Eye (tissue), 1 donor: ENCODE measurements around the gene LHFPL6.

Source experiments
- DNase-seq: peaks from one replicate; pipeline ENCODE4 v3.0.0-alpha.2; 2015

LHFPL6 gene

DNA sequence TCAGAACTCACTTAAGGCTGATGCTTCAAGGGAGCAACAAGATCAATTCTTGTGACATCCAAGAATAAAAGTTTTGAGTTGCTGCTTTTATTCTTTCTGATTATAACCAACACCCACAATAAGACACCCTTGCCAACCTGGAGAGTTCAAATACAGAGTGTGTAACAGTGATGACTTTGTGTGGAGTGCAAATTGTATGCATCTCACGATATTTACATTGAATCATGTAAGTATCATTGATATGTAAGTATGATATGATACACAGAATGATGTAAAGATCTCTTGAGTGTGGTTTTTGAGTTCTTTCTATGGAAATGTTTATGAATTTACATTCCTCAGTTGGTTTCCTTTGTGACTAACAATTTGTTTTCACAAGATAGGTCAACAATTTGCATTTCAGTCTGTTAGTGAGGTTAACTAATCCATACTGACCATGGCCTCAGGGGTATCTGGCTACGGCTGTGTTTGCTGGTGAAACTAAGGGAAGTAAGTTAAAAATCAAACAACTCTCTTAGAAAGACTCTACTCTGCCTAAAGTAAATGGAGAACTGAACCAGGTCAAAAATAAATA lies 12.4 kb downstream of the LHFPL6 start:
- DNase-seq = no peak

DNA sequence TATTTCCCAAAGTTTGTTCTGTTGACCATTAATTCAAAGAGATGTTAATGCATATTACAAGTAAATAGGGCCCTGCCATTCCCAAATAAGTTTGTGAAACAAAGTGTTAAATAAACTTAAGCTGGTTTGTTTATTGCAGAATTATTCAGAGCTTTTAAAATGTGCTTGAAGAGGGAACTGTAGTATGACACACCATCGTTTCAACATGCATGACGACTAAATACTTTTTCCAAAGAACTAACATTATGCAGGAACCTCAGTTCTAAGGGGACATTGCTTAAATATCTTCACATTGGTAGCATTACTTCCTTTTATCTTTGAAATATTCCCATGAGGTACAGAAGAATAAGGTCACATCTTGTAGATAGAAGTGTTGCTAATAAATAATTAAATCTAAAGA lies 14.6 kb downstream of the LHFPL6 start:
- DNase-seq = no peak

DNA sequence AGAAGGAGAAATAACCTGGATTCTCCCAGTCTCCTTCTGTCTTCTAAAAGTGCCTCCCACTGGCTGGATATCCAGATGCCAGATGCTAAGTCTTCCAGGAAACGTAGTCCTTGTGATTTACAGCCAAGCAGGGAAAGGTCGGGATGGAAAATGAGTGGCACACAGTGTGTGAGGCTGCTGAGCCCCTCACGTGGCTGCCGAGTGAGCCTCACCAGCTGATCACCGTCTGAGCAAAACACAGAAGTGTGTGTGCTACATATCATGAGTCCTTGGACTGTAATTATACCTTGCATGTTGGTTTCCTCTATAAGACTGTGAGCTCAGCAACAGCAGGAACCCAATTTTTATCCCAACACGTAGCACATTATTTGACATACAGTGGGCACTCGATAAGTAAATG lies 15.1 kb downstream of the LHFPL6 start:
- no peak for DNase-seq

DNA sequence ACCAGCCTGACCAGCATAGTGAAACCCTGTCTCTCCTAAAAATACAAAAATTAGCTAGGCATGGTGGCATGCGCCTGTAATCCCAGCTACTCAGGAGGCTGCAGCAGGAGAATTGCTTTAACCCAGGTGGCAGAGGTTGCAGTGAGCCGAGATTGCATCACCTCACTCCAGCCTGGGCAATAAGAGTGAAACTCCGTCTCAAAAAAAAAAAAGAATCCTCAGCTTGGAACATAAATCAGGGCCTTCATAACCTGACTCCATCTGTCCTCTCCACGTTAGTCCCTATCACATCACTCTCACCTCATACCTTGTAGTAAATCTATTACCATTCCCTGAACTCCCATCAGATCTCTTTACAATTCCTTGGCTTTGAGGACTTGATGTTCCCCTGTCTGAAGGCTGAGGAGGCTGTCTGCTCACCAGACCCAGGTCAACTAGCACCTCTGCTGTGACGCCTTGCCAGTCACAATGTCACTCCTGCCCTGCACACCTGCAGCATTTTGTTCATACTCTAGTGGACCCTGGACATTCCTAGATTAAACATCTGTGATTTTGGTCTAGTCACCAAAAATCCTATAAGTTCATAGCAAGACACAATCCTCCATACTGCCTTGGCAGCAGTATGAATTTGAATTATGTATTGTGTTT lies 15.9 kb downstream of the LHFPL6 start:
- no peak for DNase-seq

DNA sequence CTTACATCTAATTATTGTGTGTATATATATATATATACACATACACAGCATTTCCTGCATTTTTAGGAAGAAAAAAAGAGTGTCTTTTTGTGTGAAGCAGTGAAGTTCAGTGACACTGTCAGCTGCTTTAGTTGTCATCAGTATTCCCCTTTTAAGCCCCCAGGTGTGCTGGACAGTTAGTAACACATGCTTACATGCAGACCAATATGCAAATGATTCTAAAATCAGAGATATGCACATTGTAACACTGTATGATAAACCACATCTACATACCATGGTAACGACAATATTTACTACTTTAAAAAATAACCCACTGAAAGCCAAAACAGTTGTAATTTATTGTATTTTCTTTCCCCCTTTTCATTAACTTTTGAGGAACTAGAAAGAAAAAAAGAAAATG lies 16.8 kb downstream of the LHFPL6 start:
- no peak for DNase-seq

DNA sequence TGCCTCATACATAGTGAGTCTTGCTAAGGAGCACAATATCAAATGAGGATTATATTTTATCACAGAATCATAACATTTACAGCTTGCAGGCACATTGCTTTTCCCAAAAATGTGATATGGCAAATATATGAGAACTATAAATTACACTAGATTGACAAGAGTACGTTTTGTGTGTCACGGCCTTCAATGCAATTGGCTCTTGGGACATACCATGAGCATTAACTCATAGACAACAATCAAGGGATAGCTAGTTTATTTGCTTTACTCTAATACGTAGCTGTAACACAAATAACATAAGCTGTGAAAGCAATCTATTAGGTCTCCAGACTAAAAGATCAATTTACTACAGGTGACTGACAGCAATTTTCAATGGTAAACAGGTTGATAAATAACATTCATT lies 17.8 kb downstream of the LHFPL6 start:
- no peak for DNase-seq

GRCh38 chr13:39580881-39581575 lies 22.0 kb downstream of the LHFPL6 start:
- DNase-seq = no peak

- DNase-seq = no peak
These were observed 24.1 kb downstream of the LHFPL6 start for GRCh38 chr13:39578821-39579291.

GRCh38 chr13:39577838-39578491 lies 25.0 kb downstream of the LHFPL6 start:
- no peak for DNase-seq

DNA sequence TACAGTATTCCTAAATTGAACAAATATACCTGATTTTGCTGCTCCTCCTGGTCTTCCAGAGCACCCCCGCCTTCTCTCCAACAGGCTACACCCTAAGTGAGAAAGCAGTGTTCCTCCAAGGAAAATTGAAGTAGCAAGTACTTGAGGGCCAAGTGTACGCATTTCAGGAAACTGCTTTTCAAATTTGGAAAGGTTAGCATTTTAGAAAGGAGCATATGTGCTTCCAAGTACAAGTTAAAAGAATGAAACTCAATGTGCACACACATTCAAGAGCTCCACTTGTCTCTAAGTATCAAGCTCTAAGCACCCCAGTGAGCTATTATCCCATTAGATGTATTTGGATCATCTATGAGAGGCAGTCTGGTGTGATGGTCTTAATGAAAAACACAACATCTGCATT lies 25.8 kb downstream of the LHFPL6 start:
- DNase-seq = no peak

GRCh38 chr13:39575641-39576238 lies 27.3 kb downstream of the LHFPL6 start:
- DNase-seq = no peak

DNA sequence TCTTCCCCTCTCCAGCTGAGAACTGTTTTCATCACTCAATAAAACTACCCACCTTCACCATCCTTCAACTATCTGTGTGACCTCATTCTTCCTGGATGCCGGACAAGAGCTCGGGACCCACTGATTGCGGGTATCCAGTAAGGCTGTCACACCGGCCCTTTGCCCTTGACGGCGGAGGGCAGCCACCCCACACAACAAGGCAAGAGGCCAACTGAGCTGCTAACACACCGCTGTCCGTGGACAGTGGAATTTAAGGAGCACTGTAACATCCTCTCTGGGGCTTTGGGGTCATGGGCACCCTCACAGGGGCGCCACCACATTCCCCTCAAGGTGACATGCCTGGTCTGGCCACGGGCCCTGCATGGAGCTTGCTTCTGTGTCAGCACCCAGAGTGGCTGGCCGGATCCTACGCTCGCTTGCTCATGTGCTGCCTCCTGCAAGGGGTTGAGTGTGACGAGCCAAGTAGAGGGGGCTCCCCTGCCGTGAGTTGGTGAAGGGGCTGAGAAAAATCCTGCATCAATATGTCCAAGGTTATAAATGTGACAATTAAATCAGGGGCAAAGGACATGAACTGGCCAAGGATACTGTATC lies 31.4 kb downstream of the LHFPL6 start:
- DNase-seq = no peak

GRCh38 chr13:39567569-39567968 lies 35.4 kb downstream of the LHFPL6 start:
- DNase-seq = no peak

GRCh38 chr13:39566216-39566869 lies 36.6 kb downstream of the LHFPL6 start:
- DNase-seq = no peak

DNA sequence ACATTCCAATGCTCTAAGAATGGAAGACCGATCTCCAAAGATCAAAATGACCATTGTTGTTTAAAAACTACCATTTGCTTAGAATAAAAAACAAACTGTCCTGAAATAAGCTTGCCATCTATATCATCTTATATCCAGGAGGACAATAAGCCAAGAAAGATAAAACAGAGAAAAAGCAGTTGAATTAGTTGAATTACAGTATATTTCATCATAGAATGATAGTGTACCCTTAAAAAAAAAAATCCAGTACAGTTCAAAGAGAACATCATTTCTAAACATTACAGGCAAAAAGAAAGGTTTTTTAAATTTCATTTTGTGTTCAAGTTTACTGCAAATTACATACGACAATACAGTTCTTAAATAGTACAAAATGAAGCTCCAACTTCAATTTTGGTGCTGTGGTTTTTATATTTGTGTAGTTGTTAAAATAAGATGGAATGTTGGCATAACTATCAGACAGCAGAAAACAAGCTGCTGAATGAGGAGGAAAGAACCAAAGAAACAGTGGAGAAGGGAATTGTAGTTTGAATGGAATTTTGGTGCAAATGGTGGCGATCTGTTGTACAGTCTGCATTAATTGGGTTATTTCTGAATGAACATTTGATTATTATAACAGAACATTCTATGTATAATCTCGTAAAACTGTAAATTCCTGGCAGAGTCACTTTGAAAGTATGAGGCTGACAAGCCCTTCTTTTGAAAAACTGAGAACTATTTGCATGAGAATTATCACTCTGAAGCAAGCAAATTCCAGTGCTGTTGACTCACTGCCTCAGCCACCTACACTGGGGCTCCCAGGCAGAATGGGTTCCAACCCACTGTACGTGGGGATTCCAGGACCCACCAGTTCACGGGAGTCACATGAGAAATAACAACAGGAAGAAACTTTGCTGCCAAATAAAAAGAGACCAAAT lies 37.7 kb downstream of the LHFPL6 start:
- peak; percentile 20 for DNase-seq

DNA sequence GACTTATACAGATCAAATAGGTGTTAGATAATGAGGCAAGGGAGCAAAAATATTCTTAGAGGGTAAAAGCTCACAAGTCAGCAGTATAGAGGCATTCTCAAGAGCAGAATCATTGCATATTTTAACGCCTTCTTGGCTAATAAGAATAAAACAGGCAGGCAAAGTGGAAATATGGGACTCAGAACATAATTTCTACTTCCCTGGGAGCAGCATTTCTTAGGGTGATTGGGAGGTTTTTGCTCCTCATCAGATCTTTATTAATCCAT lies 39.6 kb downstream of the LHFPL6 start:
- DNase-seq = no peak

- DNase-seq = no peak
These were observed 41.0 kb downstream of the LHFPL6 start for GRCh38 chr13:39561971-39562370.

DNA sequence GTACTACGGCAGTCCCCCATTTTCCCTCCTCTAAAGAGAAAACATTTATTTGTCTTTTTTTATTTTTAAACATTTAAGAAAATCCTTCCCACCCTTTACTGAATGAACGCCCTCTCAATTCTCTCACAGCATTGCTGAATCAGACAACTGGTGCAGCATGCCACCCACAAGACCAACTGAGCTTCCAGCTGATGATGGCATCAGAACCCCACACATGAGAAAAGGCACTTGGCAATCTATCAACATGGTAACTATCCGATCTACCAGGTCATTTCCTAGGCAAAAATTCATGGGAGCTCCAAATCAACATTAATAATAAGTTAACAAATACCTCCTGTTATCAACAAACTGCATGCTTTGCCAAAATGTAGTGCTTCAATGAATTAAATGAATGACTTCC lies 43.1 kb downstream of the LHFPL6 start:
- DNase-seq = no peak

GRCh38 chr13:39557285-39557955 lies 45.6 kb downstream of the LHFPL6 start:
- no peak for DNase-seq

GRCh38 chr13:39556866-39557265 lies 46.1 kb downstream of the LHFPL6 start:
- no peak for DNase-seq

GRCh38 chr13:39554371-39554770 lies 48.6 kb downstream of the LHFPL6 start:
- DNase-seq = no peak
